GM23338 (cell line): ENCODE results near the gene ZBTB3. TPM values are rescaled to one million over a fixed set of nuclear protein-coding genes. Genes with fewer than 3 reads are reported as not detected.

Experiments used
- ATAC-seq: fragments of 200-7000 bp; cut with Tn5 transposase; 3 replicates; pipeline ENCODE4 v1.9.1; 2020
- DNase-seq: peaks from one replicate; pipeline ENCODE4 v3.0.0-alpha.2; 2015; ENCODE audit warnings: low spot score
- H2AFZ ChIP-seq: fragments of 200-600 bp; sonication (generic); 2 replicates; pipeline ENCODE4 v1.8.0; 2016; ENCODE audit warnings: antibody characterized with exemption, mild to moderate bottlenecking, moderate library complexity
- H3F3A ChIP-seq: fragments of 200-600 bp; sonication (generic); replicated peaks from 2 replicates; pipeline ENCODE4 v1.8.0; 2017; ENCODE audit warnings: antibody characterized with exemption, mixed run types, low read depth
- H3K27ac ChIP-seq: fragments of 200-600 bp; sonication (generic); 2 replicates; pipeline ENCODE4 v1.6.1; 2016; ENCODE audit warnings: low read depth
- H3K27me3 ChIP-seq: fragments of 200-600 bp; sonication (generic); 2 replicates; pipeline ENCODE4 v1.8.0; 2016; ENCODE audit warnings: mild to moderate bottlenecking, mixed run types, moderate library complexity; ENCODE audit not compliant: insufficient read depth
- H3K36me3 ChIP-seq: fragments of 200-600 bp; sonication (generic); 2 replicates; pipeline ENCODE4 v1.8.0; 2016; ENCODE audit warnings: mild to moderate bottlenecking; ENCODE audit not compliant: insufficient read depth
- H3K4me1 ChIP-seq: fragments of 200-600 bp; sonication (generic); 2 replicates; pipeline ENCODE4 v1.8.0; 2016; ENCODE audit warnings: mild to moderate bottlenecking, moderate library complexity; ENCODE audit not compliant: insufficient read depth
- H3K4me2 ChIP-seq: fragments of 200-600 bp; sonication (generic); 2 replicates; pipeline ENCODE4 v1.7.1; 2017; ENCODE audit warnings: mixed run types
- H3K4me3 ChIP-seq: fragments of 200-600 bp; sonication (generic); 2 replicates; pipeline ENCODE4 v1.6.1; 2016; ENCODE audit warnings: mixed run types
- H3K79me2 ChIP-seq: fragments of 200-600 bp; sonication (generic); replicated peaks from 2 replicates; pipeline ENCODE4 v1.8.0; 2017; ENCODE audit warnings: mild to moderate bottlenecking; ENCODE audit not compliant: insufficient read depth
- H3K9me2 ChIP-seq: fragments of 200-600 bp; sonication (generic); 2 replicates; pipeline ENCODE4 v1.8.0; 2017; ENCODE audit not compliant: insufficient read depth
- H4K20me1 ChIP-seq: fragments of 200-600 bp; sonication (generic); replicated peaks from 2 replicates; pipeline ENCODE4 v1.8.0; 2017; ENCODE audit warnings: mild to moderate bottlenecking; ENCODE audit not compliant: insufficient read depth
- H3K27ac Mint-ChIP-seq: 2 replicates; pipeline ENCODE4 v1.8.0; 2020; ENCODE audit warnings: inconsistent platforms, mild to moderate bottlenecking, moderate library complexity, mixed read lengths
- H3K27me3 Mint-ChIP-seq: 3 replicates; pipeline ENCODE4 v1.8.0; 2022; ENCODE audit warnings: low read depth, mild to moderate bottlenecking, moderate library complexity, mixed read lengths, inconsistent platforms; ENCODE audit not compliant: insufficient read depth, poor library complexity
- H3K36me3 Mint-ChIP-seq: 3 replicates; pipeline ENCODE4 v1.8.0; 2021; ENCODE audit warnings: low read depth, mild to moderate bottlenecking, inconsistent platforms, moderate library complexity, mixed read lengths
- H3K4me1 Mint-ChIP-seq: 3 replicates; pipeline ENCODE4 v1.8.0; 2020; ENCODE audit warnings: mild to moderate bottlenecking, inconsistent platforms, mixed read lengths
- H3K4me3 Mint-ChIP-seq: 3 replicates; pipeline ENCODE4 v1.8.0; 2021; ENCODE audit warnings: moderate library complexity, mild to moderate bottlenecking, inconsistent platforms, mixed read lengths
- H3K9me3 Mint-ChIP-seq: 3 replicates; pipeline ENCODE4 v1.8.0; 2020; ENCODE audit warnings: moderate library complexity, mild to moderate bottlenecking, inconsistent platforms, mixed read lengths
- CREB1 ChIP-seq: fragments of 250-450 bp; sonication (Bioruptor Pico); IDR thresholded peaks from 2 replicates; pipeline ENCODE4 v1.5.0; 2020; ENCODE audit warnings: low read depth, mild to moderate bottlenecking, moderate library complexity
- EZH2 ChIP-seq: fragments of 200-600 bp; sonication (generic); IDR thresholded peaks from one replicate; pipeline ENCODE4 v1.8.0; 2017; ENCODE audit warnings: antibody characterized with exemption, mild to moderate bottlenecking, low read depth; ENCODE audit not compliant: unreplicated experiment
- EZH2phosphoT487 ChIP-seq: fragments of 200-600 bp; sonication (generic); IDR thresholded peaks from one replicate; pipeline ENCODE4 v1.8.1; 2018; ENCODE audit warnings: antibody characterized with exemption; ENCODE audit not compliant: unreplicated experiment
- NANOG ChIP-seq: IDR thresholded peaks from 2 replicates; pipeline ENCODE4 v1.6.1; 2016; ENCODE audit warnings: antibody characterized with exemption, borderline replicate concordance
- POLR2AphosphoS5 ChIP-seq: IDR thresholded peaks from 2 replicates; pipeline ENCODE4 v1.6.1; 2016; ENCODE audit warnings: antibody characterized with exemption, low read depth
- ZNF331 ChIP-seq: fragments of 250-450 bp; sonication (Bioruptor Pico); IDR thresholded peaks from 2 replicates; pipeline ENCODE4 v1.5.0; 2020; ENCODE audit warnings: low read depth, mild to moderate bottlenecking, moderate library complexity
- polyA plus RNA-seq: library from polyadenylated mRNA; unstranded; fragments of >200 nt; fragmentation: Nextera tagmentation; extraction: Ambion mirVana; gene quantifications from 2 replicates; pipeline ENCODE4 v1.2.1, GENCODE V29; 2016
- total RNA-seq: library from RNA; depleted of rRNA; stranded (reverse); fragments of >200 nt; shearing (Covaris generic); gene quantifications from 2 replicates; pipeline ENCODE4 v1.2.3, GENCODE V29; 2014
- TF ChIP-seq, protein P1 (sequence below), 2 experiments: fragments of 200-600 bp in 1 of 2; sonication (generic) in 1 of 2; conservative IDR thresholded peaks; 2 replicates each; pipeline versions ENCODE4 v1.5.1 to v1.6.1; 2016 to 2017; ENCODE audit warnings: antibody characterized with exemption in 2 of 2, low read depth in 2 of 2, mild to moderate bottlenecking in 2 of 2, moderate library complexity in 1 of 2
- TF ChIP-seq, protein P2 (sequence below): fragments of 250-450 bp; sonication (Bioruptor Pico); IDR thresholded peaks from 2 replicates; pipeline ENCODE4 v1.5.0; 2020; ENCODE audit warnings: mild to moderate bottlenecking, moderate library complexity

ZBTB3 gene
- total and polyA plus RNA-seq, 2 experiments from 2014 or later = 47.8 to 82.6 TPM

DNA sequence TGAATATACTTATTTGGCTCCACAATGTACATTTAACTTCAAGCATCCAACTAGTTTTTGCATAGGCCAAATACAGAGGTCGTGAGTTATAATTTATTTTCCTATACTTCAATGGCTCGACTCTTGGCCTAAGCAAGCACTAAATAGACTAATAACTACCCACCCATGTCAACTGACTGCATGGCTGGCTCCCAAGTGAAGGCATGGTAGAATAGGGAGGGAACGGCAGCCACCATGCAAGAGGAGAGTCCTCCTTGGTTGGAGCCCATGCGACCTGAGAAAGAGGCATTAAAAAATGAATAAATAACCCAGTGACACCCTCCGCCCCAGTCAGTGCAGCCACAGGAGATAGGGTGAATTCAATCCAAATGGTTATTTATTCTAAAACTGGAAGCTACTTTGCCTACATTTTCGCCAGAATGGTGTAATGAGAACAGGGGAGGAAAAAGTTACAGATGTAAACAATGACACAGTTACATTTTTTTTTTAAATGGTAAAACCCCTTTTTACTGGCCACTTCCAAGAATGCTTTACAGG, 41.6 kb downstream of the ZBTB3 start:
- TF ChIP-seq, protein P1, sequence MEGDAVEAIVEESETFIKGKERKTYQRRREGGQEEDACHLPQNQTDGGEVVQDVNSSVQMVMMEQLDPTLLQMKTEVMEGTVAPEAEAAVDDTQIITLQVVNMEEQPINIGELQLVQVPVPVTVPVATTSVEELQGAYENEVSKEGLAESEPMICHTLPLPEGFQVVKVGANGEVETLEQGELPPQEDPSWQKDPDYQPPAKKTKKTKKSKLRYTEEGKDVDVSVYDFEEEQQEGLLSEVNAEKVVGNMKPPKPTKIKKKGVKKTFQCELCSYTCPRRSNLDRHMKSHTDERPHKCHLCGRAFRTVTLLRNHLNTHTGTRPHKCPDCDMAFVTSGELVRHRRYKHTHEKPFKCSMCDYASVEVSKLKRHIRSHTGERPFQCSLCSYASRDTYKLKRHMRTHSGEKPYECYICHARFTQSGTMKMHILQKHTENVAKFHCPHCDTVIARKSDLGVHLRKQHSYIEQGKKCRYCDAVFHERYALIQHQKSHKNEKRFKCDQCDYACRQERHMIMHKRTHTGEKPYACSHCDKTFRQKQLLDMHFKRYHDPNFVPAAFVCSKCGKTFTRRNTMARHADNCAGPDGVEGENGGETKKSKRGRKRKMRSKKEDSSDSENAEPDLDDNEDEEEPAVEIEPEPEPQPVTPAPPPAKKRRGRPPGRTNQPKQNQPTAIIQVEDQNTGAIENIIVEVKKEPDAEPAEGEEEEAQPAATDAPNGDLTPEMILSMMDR (conservative IDR thresholded peaks at IDR 0.05; ENCODE audit: low read depth in 2 of 2) = no peak
- TF ChIP-seq EZH2 (no peak), NANOG (no peak), POLR2AphosphoS5 (no peak), EZH2phosphoT487 (no peak), CREB1 (CRISPR knock-in tag) (no peak), ZNF331 (CRISPR knock-in tag) (no peak)
- TF ChIP-seq, protein P2, sequence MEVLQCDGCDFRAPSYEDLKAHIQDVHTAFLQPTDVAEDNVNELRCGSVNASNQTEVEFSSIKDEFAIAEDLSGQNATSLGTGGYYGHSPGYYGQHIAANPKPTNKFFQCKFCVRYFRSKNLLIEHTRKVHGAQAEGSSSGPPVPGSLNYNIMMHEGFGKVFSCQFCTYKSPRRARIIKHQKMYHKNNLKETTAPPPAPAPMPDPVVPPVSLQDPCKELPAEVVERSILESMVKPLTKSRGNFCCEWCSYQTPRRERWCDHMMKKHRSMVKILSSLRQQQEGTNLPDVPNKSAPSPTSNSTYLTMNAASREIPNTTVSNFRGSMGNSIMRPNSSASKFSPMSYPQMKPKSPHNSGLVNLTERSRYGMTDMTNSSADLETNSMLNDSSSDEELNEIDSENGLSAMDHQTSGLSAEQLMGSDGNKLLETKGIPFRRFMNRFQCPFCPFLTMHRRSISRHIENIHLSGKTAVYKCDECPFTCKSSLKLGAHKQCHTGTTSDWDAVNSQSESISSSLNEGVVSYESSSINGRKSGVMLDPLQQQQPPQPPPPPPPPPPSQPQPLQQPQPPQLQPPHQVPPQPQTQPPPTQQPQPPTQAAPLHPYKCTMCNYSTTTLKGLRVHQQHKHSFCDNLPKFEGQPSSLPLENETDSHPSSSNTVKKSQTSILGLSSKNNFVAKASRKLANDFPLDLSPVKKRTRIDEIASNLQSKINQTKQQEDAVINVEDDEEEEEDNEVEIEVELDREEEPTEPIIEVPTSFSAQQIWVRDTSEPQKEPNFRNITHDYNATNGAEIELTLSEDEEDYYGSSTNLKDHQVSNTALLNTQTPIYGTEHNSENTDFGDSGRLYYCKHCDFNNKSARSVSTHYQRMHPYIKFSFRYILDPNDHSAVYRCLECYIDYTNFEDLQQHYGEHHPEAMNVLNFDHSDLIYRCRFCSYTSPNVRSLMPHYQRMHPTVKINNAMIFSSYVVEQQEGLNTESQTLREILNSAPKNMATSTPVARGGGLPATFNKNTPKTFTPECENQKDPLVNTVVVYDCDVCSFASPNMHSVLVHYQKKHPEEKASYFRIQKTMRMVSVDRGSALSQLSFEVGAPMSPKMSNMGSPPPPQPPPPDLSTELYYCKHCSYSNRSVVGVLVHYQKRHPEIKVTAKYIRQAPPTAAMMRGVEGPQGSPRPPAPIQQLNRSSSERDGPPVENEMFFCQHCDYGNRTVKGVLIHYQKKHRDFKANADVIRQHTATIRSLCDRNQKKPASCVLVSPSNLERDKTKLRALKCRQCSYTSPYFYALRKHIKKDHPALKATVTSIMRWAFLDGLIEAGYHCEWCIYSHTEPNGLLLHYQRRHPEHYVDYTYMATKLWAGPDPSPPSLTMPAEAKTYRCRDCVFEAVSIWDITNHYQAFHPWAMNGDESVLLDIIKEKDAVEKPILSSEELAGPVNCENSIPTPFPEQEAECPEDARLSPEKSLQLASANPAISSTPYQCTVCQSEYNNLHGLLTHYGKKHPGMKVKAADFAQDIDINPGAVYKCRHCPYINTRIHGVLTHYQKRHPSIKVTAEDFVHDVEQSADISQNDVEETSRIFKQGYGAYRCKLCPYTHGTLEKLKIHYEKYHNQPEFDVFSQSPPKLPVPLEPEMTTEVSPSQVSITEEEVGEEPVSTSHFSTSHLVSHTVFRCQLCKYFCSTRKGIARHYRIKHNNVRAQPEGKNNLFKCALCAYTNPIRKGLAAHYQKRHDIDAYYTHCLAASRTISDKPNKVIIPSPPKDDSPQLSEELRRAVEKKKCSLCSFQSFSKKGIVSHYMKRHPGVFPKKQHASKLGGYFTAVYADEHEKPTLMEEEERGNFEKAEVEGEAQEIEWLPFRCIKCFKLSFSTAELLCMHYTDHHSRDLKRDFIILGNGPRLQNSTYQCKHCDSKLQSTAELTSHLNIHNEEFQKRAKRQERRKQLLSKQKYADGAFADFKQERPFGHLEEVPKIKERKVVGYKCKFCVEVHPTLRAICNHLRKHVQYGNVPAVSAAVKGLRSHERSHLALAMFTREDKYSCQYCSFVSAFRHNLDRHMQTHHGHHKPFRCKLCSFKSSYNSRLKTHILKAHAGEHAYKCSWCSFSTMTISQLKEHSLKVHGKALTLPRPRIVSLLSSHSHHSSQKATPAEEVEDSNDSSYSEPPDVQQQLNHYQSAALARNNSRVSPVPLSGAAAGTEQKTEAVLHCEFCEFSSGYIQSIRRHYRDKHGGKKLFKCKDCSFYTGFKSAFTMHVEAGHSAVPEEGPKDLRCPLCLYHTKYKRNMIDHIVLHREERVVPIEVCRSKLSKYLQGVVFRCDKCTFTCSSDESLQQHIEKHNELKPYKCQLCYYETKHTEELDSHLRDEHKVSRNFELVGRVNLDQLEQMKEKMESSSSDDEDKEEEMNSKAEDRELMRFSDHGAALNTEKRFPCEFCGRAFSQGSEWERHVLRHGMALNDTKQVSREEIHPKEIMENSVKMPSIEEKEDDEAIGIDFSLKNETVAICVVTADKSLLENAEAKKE (CRISPR knock-in tag) = no peak
- Histone ChIP-seq H3K79me2 (peaks cover 13% of the 10 kb centered on the region; the same call in 1 of the 2 replicates), H4K20me1 (peaks cover 12% of the 10 kb centered on the region), H3K4me1 (peaks cover 28% of the 10 kb centered on the region), H3K9me2 (no peaks in the 10 kb centered on the region), H3K4me2 (no peak overlapping the region), H3K27me3 (no peaks in the 10 kb centered on the region), H3F3A (peaks cover 62% of the 10 kb centered on the region), H2AFZ (no peak overlapping the region), H3K27ac (no peak overlapping the region), H3K36me3 (peaks cover 56% of the 10 kb centered on the region), H3K4me3 (no peak overlapping the region)
- H3K27ac Mint-ChIP-seq = peak overlapping the region; percentile 40
- ATAC-seq (no peak), DNase-seq (no peak)
- H3K9me3 Mint-ChIP-seq = no peaks in the 10 kb centered on the region
- H3K36me3 Mint-ChIP-seq = peaks cover 71% of the 10 kb centered on the region
- peaks cover 68% of the 10 kb centered on the region for H3K4me1 Mint-ChIP-seq
- peaks cover 17% of the 10 kb centered on the region for H3K27me3 Mint-ChIP-seq
- no peak overlapping the region for H3K4me3 Mint-ChIP-seq
